HFFc6 (cell line): ENCODE results near the gene TLX2. TPM values are rescaled to one million over a fixed set of nuclear protein-coding genes. Genes with fewer than 3 reads are reported as not detected.

Source experiments
- DNase-seq: peaks from one replicate; pipeline ENCODE4 v3.0.0-alpha.2; 2018
- H3K27ac Mint-ChIP-seq: 2 replicates; pipeline ENCODE4 v1.8.0; 2020; ENCODE audit warnings: mild to moderate bottlenecking, mixed read lengths
- H3K27me3 Mint-ChIP-seq: 2 replicates; pipeline ENCODE4 v1.8.0; 2021; ENCODE audit warnings: mild to moderate bottlenecking, moderate library complexity, mixed read lengths; ENCODE audit not compliant: insufficient read depth
- H3K36me3 Mint-ChIP-seq: 2 replicates; pipeline ENCODE4 v1.8.0; 2021; ENCODE audit warnings: low read depth, mixed read lengths
- H3K4me1 Mint-ChIP-seq: 2 replicates; pipeline ENCODE4 v1.8.0; 2020; ENCODE audit warnings: low read depth, mixed read lengths
- H3K4me3 Mint-ChIP-seq: 2 replicates; pipeline ENCODE4 v1.8.0; 2020; ENCODE audit warnings: mild to moderate bottlenecking, moderate library complexity, mixed read lengths
- H3K9me3 Mint-ChIP-seq: 2 replicates; pipeline ENCODE4 v1.8.0; 2020; ENCODE audit warnings: mild to moderate bottlenecking, mixed read lengths
- CTCF ChIP-seq: fragments of 200-600 bp; sonication (generic); IDR thresholded peaks from 2 replicates; pipeline ENCODE4 v1.5.0; 2021; ENCODE audit warnings: antibody characterized with exemption, mild to moderate bottlenecking
- total RNA-seq, 6 experiments: library from RNA; stranded (reverse); fragmentation: NEBNext Ultra II Directional; extraction: Animal tissue kit (Norgen Biotek cat#: 25700); gene quantifications; 2 replicates in 1 of 6; 3 replicates in 5 of 6; pipeline ENCODE4 v1.2.3, GENCODE V29; 2021

Gene TLX2
- total RNA-seq, 6 experiments from 2014 or later, result 0.17 to 0.31 (median 0.21) TPM

- TF ChIP-seq CTCF, result no peak
- Mint-ChIP-seq H3K36me3 (peaks cover 22% of the 10 kb centered on the region), H3K4me1 (peaks cover 56% of the 10 kb centered on the region), H3K4me3 (peak overlapping the region; percentile 98), H3K27ac (peak overlapping the region; percentile 85), H3K9me3 (no peaks in the 10 kb centered on the region), H3K27me3 (peaks cover 20% of the 10 kb centered on the region)
- no peak for DNase-seq
Observed at GRCh38 chr2:74503506-74504475, 10.5 kb upstream of the TLX2 start.

GRCh38 chr2:74504591-74504990 is 9.7 kb upstream of the TLX2 start:
- H3K4me1 Mint-ChIP-seq, result peaks cover 55% of the 10 kb centered on the region
- no peak for TF ChIP-seq CTCF
- DNase-seq, result no peak
- H3K36me3 Mint-ChIP-seq, result peaks cover 22% of the 10 kb centered on the region
- peak overlapping the region; percentile 46 for H3K27ac Mint-ChIP-seq
- H3K27me3 Mint-ChIP-seq, result peaks cover 20% of the 10 kb centered on the region
- no peaks in the 10 kb centered on the region for H3K9me3 Mint-ChIP-seq
- H3K4me3 Mint-ChIP-seq, result peak overlapping the region; percentile 98

- H3K27ac Mint-ChIP-seq, result no peak overlapping the region
- no peaks in the 10 kb centered on the region for H3K9me3 Mint-ChIP-seq
- no peak for TF ChIP-seq CTCF
- no peak for DNase-seq
- H3K36me3 Mint-ChIP-seq, result peaks cover 22% of the 10 kb centered on the region
- peak overlapping the region; percentile 98 for H3K4me3 Mint-ChIP-seq
- peaks cover 59% of the 10 kb centered on the region for H3K4me1 Mint-ChIP-seq
- H3K27me3 Mint-ChIP-seq, result peaks cover 12% of the 10 kb centered on the region
Observed at GRCh38 chr2:74505448-74506246, 8.6 kb upstream of the TLX2 start.

GRCh38 chr2:74507145-74507925 is 6.9 kb upstream of the TLX2 start, which contains the start of gene PCGF1:
Gene PCGF1 (minus strand): TSS chr2:74507695. CDS start chr2:74507668, 27 bp downstream.
- Mint-ChIP-seq H3K36me3 (peaks cover 22% of the 10 kb centered on the region), H3K9me3 (no peaks in the 10 kb centered on the region), H3K4me1 (peaks cover 69% of the 10 kb centered on the region)

More at GRCh38 chr2:74507145-74507925, 6.9 kb upstream of the TLX2 start, which contains the start of gene PCGF1:
- TF ChIP-seq CTCF, result peak; percentile 70
- Mint-ChIP-seq H3K27me3 (peaks cover 15% of the 10 kb centered on the region), H3K27ac (peak within 1 kb of the TSS; percentile 100), H3K4me3 (peak within 1 kb of the TSS; percentile 98)
- peak; percentile 95 for DNase-seq
